HG03108 (cell line): Measurements from ENCODE around the gene TNK1.

Experiments used
- ATAC-seq: cut with Tn5 transposase; IDR thresholded peaks from one replicate; pipeline ENCODE4 v1.9.1; 2021; ENCODE audit warnings: moderate library complexity; ENCODE audit not compliant: unreplicated experiment

Gene TNK1

GRCh38 chr17:7389924-7390910, 9.3 kb downstream of the TNK1 start:
- ATAC-seq: no peak

DNA sequence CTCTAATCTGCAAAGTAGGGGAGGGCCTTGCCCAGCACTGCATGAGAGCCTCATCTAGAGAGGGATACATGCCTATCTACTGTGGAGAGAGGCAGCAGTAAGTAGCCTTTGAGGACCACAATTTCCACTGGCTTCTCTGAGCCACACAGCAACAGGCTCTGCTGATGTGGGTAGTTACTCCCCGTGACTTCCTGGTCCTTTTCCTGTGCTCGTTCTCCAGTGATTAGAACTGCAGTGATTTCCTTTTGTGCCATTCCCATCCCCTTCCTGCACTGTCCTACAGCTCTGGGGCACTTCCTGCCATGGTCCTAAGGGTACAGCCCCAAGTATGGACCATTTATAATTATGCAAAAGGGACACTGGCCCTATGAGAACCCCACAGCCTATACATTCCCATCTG, 10.4 kb downstream of the TNK1 start:
- no peak for ATAC-seq

GRCh38 chr17:7392696-7393612, 12.1 kb downstream of the TNK1 start:
- no peak for ATAC-seq

GRCh38 chr17:7393613-7394451, 12.9 kb downstream of the TNK1 start:
- peak; percentile 40 for ATAC-seq

- ATAC-seq: peak; percentile 68
Measured at GRCh38 chr17:7394452-7395191, 13.7 kb downstream of the TNK1 start, which contains the start of gene PLSCR3. PLSCR3 (minus strand) TSS chr17:7394525; CDS start chr17:7394110, 415 bp downstream.

GRCh38 chr17:7396147-7396546, 15.3 kb downstream of the TNK1 start:
- ATAC-seq: no peak

DNA sequence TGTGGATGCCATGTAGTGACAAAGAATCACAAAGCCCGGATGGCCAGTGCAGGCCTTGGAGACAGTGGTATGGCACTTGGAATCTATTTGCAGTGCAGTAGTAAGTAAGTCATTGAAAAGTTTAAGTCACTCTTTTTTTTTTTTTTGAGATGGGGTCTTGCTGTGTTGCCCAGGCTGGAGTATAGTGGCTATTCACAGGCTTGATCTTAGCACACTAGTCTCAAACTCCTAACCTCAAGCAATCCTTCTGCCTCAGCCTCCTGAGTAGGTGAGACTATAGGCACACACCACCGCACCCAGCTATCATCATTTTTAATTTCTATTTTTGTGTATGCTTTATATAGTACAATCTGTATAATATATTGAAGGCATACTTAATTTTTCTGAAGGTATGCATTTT, 17.7 kb downstream of the TNK1 start:
- ATAC-seq: no peak

DNA sequence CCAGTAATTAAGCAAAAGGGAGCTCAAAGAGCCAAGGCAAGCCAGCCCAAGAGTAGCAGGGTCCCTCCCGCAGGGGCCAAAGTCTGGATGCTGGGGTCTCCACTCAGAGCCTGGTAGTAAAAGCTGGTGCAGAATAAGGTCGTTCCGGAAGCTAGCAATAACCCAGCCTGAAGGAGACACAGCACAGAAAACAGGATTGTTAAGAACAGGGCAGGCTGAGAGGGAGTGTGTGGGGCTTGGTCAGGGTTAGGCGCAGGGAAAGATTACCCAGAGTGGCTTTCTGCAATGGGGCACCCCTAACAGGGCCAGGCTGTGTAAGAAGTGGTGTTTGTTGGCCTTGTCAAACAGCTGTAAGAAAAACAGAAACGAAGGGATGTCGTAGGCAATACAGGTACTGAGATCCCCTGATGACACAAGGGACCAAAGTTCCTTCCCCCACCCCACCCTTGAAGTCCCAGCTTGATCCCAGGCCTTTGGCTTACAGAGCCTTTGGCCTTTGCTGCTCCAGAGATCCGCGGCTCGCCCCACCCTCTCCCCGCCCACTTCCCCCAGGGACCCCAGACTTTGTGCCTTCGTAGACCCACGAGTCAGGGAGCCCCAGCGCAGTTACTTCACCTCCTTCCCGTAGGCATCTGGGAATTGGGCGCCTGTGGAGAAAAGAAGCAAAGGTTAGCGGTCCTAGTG, 22.3 kb downstream of the TNK1 start:
- ATAC-seq: no peak

GRCh38 chr17:7403727-7403976, 22.8 kb downstream of the TNK1 start:
- ATAC-seq: no peak

GRCh38 chr17:7403977-7404736, 23.3 kb downstream of the TNK1 start, which contains the start of gene TMEM256:
TMEM256 (minus strand) TSS chr17:7404097; CDS start chr17:7404084, 13 bp downstream.
- peak; percentile 89 for ATAC-seq

- ATAC-seq: peak; percentile 14
Measured at GRCh38 chr17:7404737-7405349, 24.0 kb downstream of the TNK1 start.

DNA sequence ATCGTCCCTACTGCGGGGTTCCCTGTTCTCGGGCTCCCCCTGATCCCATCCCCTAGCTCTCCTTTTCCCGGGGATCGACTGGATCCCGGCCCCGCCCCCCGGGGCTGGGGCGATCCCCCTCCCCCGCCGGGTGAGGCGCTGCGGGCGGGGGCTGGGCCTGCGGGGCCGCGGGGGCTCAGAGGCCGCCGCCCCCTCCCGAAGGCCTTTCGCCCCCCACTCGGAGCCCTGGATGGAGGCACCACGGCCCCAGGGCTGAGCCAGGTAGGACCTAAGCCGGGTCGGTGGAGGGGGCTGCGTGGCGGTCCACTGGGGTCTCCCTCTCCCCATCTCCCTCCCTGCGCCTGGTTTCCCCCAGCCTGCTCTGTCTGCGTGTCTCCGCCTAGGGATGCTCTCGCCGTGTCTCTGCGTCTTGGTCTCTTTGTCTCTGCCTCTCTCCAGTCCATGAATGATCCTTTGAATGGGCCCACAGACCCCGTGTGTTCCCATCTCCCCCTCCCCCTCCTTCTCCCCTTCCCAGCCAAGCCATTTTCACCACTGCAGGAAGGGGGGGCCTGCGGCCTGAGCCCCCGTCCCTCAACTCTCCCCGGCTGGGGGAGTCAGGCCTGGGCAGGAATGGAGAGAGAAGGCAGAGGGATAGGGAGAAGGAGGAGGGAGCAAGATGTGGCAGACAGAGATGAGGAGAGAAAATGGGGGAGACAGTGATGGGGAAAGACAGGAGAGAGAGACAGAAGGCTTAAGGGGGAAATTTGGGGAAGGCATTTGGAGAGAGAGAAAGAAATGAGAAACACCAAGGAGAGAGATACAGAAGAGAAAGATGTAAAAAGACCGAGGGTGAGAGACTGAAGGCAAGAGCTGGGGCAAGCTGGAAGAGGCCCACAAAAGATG, 24.7 kb downstream of the TNK1 start:
- no peak for ATAC-seq

GRCh38 chr17:7406235-7406825, 25.4 kb downstream of the TNK1 start:
- no peak for ATAC-seq

DNA sequence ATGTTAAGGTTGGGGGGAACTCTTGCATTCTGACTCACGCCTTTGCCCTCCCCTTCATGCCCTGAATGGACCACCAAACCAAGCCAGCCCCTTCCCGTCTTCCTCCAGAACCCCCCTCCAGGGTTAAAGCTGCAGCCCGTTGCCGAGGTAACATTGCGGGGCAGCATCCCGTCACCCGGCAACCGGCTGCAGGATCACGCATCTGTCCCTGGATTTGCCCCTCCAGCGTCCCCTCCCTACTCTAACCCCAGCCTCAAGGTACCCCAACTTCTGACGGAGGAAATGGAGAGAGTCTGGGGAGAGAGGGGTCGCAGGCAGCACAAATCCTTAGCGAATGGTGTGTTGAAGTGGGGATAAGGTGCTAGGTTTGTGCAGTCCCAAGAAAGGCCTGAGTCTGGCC, 26.2 kb downstream of the TNK1 start:
- no peak for ATAC-seq

- no peak for ATAC-seq
Measured at GRCh38 chr17:7407485-7408251, 26.8 kb downstream of the TNK1 start, which contains the start of gene NLGN2. NLGN2 (plus strand) TSS chr17:7407845; CDS start chr17:7408256, 411 bp downstream.

DNA sequence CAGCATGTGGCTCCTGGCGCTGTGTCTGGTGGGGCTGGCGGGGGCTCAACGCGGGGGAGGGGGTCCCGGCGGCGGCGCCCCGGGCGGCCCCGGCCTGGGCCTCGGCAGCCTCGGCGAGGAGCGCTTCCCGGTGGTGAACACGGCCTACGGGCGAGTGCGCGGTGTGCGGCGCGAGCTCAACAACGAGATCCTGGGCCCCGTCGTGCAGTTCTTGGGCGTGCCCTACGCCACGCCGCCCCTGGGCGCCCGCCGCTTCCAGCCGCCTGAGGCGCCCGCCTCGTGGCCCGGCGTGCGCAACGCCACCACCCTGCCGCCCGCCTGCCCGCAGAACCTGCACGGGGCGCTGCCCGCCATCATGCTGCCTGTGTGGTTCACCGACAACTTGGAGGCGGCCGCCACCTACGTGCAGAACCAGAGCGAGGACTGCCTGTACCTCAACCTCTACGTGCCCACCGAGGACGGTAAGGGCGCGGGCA, 27.4 kb downstream of the TNK1 start:
- no peak for ATAC-seq
